Activated gamma-delta T cell treated with Interleukin-2 at 50 U/mL for 16 hours (primary cell): ENCODE results near the gene LMO2.
A peak's percentile ranks its signal among the peaks of the same experiment; 100 is the strongest.
"Not testable (repeated sequence)": the region's sequence is repeated elsewhere in the genome, so short reads cannot be mapped to it uniquely, and the experiment has no call there.

Source experiments
- DNase-seq: peaks from one replicate; pipeline ENCODE4 v3.0.0-alpha.2; 2020

LMO2 gene

GRCh38 chr11:33859306-33859705 is 32.6 kb downstream of the LMO2 start:
- DNase-seq: no peak

- peak; percentile 68 for DNase-seq
These were observed 33.9 kb downstream of the LMO2 start for GRCh38 chr11:33857933-33858371.

GRCh38 chr11:33855500-33855899 is 36.4 kb downstream of the LMO2 start:
- no peak for DNase-seq

GRCh38 chr11:33848717-33849390 is 43.0 kb downstream of the LMO2 start:
- DNase-seq: no peak

- no peak for DNase-seq
These were observed 44.6 kb downstream of the LMO2 start for GRCh38 chr11:33847251-33847650.

GRCh38 chr11:33844236-33844635 is 47.6 kb downstream of the LMO2 start:
- DNase-seq: no peak

GRCh38 chr11:33843018-33843417 is 48.9 kb downstream of the LMO2 start:
- no peak for DNase-seq

GRCh38 chr11:33842236-33842915 is 49.5 kb downstream of the LMO2 start:
- no peak for DNase-seq

- DNase-seq: not testable (repeated sequence)
These were observed 53.6 kb downstream of the LMO2 start for GRCh38 chr11:33838234-33838633.

- not testable (repeated sequence) for DNase-seq
These were observed 54.5 kb downstream of the LMO2 start for GRCh38 chr11:33837334-33837733.

- DNase-seq: no peak
These were observed 56.6 kb downstream of the LMO2 start for GRCh38 chr11:33835143-33835878.

GRCh38 chr11:33832676-33833075 is 59.2 kb downstream of the LMO2 start:
- DNase-seq: no peak

- DNase-seq: no peak
These were observed 60.8 kb downstream of the LMO2 start for GRCh38 chr11:33830903-33831648.

GRCh38 chr11:33829430-33830141 is 62.3 kb downstream of the LMO2 start:
- peak; percentile 44 for DNase-seq

- DNase-seq: no peak
These were observed 63.1 kb downstream of the LMO2 start for GRCh38 chr11:33828604-33829429.

GRCh38 chr11:33827206-33827605 is 64.7 kb downstream of the LMO2 start:
- no peak for DNase-seq

- DNase-seq: no peak
These were observed 65.9 kb downstream of the LMO2 start for GRCh38 chr11:33825854-33826560.

GRCh38 chr11:33822981-33823380 is 68.9 kb downstream of the LMO2 start:
- DNase-seq: not testable (repeated sequence)

- no peak for DNase-seq
These were observed 72.4 kb downstream of the LMO2 start for GRCh38 chr11:33819278-33820035.
